Activated CD4-positive, alpha-beta T cell treated with anti-CD3 and anti-CD28 coated beads for 1 hour (primary cell): ENCODE results near the gene SYK.

Experiments used
- DNase-seq: peaks from one replicate; pipeline ENCODE4 v3.0.0-alpha.2; 2020

Gene SYK

GRCh38 chr9:90854637-90855175, 53.1 kb downstream of the SYK start:
- DNase-seq, result no peak

GRCh38 chr9:90855208-90855902, 53.7 kb downstream of the SYK start:
- no peak for DNase-seq

- DNase-seq, result no peak
These were observed 55.5 kb downstream of the SYK start for GRCh38 chr9:90857091-90857490.

GRCh38 chr9:90857855-90858254, 56.2 kb downstream of the SYK start:
- DNase-seq, result no peak

- no peak for DNase-seq
These were observed 56.9 kb downstream of the SYK start for GRCh38 chr9:90858457-90858901.

GRCh38 chr9:90860382-90860781, 58.8 kb downstream of the SYK start:
- no peak for DNase-seq

GRCh38 chr9:90860826-90861225, 59.2 kb downstream of the SYK start:
- no peak for DNase-seq

- DNase-seq, result no peak
These were observed 59.8 kb downstream of the SYK start for GRCh38 chr9:90861380-90861779.

- DNase-seq, result no peak
These were observed 60.5 kb downstream of the SYK start for GRCh38 chr9:90861826-90862740.

- DNase-seq, result no peak
These were observed 63.2 kb downstream of the SYK start for GRCh38 chr9:90864779-90865178.

- DNase-seq, result no peak
These were observed 65.5 kb downstream of the SYK start for GRCh38 chr9:90867101-90867500.

- DNase-seq, result no peak
These were observed 66.9 kb downstream of the SYK start for GRCh38 chr9:90868555-90868954.

- DNase-seq, result no peak
These were observed 67.7 kb downstream of the SYK start for GRCh38 chr9:90869361-90869760.

GRCh38 chr9:90870621-90871326, 69.2 kb downstream of the SYK start:
- DNase-seq, result no peak

GRCh38 chr9:90871327-90871935, 69.8 kb downstream of the SYK start:
- no peak for DNase-seq

GRCh38 chr9:90872835-90873294, 71.2 kb downstream of the SYK start:
- no peak for DNase-seq

- no peak for DNase-seq
These were observed 71.8 kb downstream of the SYK start for GRCh38 chr9:90873422-90873821.

- DNase-seq, result no peak
These were observed 72.6 kb downstream of the SYK start for GRCh38 chr9:90874194-90874593.

- DNase-seq, result no peak
These were observed 76.9 kb downstream of the SYK start for GRCh38 chr9:90878562-90878961.

- DNase-seq, result no peak
These were observed 78.4 kb downstream of the SYK start for GRCh38 chr9:90880066-90880465.

- DNase-seq, result no peak
These were observed 79.0 kb downstream of the SYK start for GRCh38 chr9:90880669-90881068.

- DNase-seq, result no peak
These were observed 80.0 kb downstream of the SYK start for GRCh38 chr9:90881648-90882047.
